SU-DHL-6 (cell line): ENCODE results near the gene KPNA3.

Experiments
- H2AFZ ChIP-seq: fragments of 200-600 bp; sonication (generic); 2 replicates; pipeline ENCODE4 v1.6.1; 2014; ENCODE audit warnings: low read depth, mild to moderate bottlenecking, moderate library complexity, mixed read lengths, antibody characterized with exemption, low read length; ENCODE audit not compliant: severe bottlenecking
- H3F3A ChIP-seq: fragments of 200-600 bp; shearing (Covaris generic); 2 replicates; pipeline ENCODE4 v1.6.0; 2016; ENCODE audit warnings: antibody characterized with exemption, mild to moderate bottlenecking; ENCODE audit not compliant: insufficient read depth
- H3K27ac ChIP-seq: fragments of 200-600 bp; sonication (generic); 2 replicates; pipeline ENCODE4 v1.5.1; 2016; ENCODE audit warnings: low read depth, mild to moderate bottlenecking, low read length, moderate library complexity, mixed read lengths
- H3K27me3 ChIP-seq: fragments of 200-600 bp; sonication (generic), shearing (Covaris generic); 2 replicates; pipeline ENCODE4 v1.6.0; 2014; ENCODE audit warnings: mild to moderate bottlenecking, low read length
- H3K36me3 ChIP-seq: fragments of 200-600 bp; sonication (generic); 2 replicates; pipeline ENCODE4 v1.6.1; 2014; ENCODE audit warnings: mild to moderate bottlenecking, low read length, mixed read lengths
- H3K4me2 ChIP-seq: fragments of 300-600, 200-600 bp; shearing (Covaris generic), sonication (generic); 2 replicates; pipeline ENCODE4 v1.6.0; 2014; ENCODE audit warnings: low read length, low read depth, mild to moderate bottlenecking; ENCODE audit not compliant: poor library complexity, severe bottlenecking
- H3K4me3 ChIP-seq: fragments of 200-600 bp; sonication (generic); 2 replicates; pipeline ENCODE4 v1.5.1; 2014; ENCODE audit warnings: antibody characterized with exemption, low read length, mild to moderate bottlenecking, mixed read lengths; ENCODE audit not compliant: insufficient read depth, poor library complexity, severe bottlenecking
- H3K79me2 ChIP-seq: fragments of 200-600 bp; sonication (generic); 2 replicates; pipeline ENCODE4 v1.6.1; 2014; ENCODE audit warnings: mild to moderate bottlenecking, low read length, moderate library complexity; ENCODE audit not compliant: insufficient read depth
- H3K9ac ChIP-seq: fragments of 200-600 bp; sonication (generic); 2 replicates; pipeline ENCODE4 v1.7.0; 2014; ENCODE audit warnings: mild to moderate bottlenecking, low read length
- H3K9me2 ChIP-seq: fragments of 200-600 bp; sonication (generic); replicated peaks from 2 replicates; pipeline ENCODE4 v1.6.1; 2014; ENCODE audit warnings: low read length; ENCODE audit not compliant: insufficient read depth
- H3K9me3 ChIP-seq: fragments of 200-600 bp; sonication (generic); 2 replicates; pipeline ENCODE4 v1.6.1; 2014; ENCODE audit warnings: low read length, mixed read lengths; ENCODE audit not compliant: insufficient read depth
- H4K20me1 ChIP-seq: fragments of 200-600 bp; sonication (generic); 2 replicates; pipeline ENCODE4 v1.6.1; 2014; ENCODE audit warnings: low read depth, mild to moderate bottlenecking, antibody characterized with exemption, low read length, moderate library complexity, mixed read lengths
- EZH2phosphoT487 ChIP-seq: fragments of 200-600 bp; sonication (generic), shearing (Covaris generic); conservative IDR thresholded peaks from 2 replicates; pipeline ENCODE4 v1.6.1; 2018; ENCODE audit warnings: mild to moderate bottlenecking, antibody characterized with exemption, low read length, moderate library complexity, mixed read lengths
- TF ChIP-seq, protein P1 (sequence below): fragments of 200-600 bp; sonication (generic); IDR thresholded peaks from one replicate; pipeline ENCODE4 v1.5.1; 2017; ENCODE audit warnings: antibody characterized with exemption, mild to moderate bottlenecking, low read length, moderate library complexity; ENCODE audit not compliant: insufficient read depth, poor library complexity, severe bottlenecking

KPNA3 gene

GRCh38 chr13:49664606-49665005, 127.9 kb downstream of the KPNA3 start:
- Histone ChIP-seq H3K27ac (no peak overlapping the region), H3K4me2 (no peak overlapping the region), H2AFZ (no peak overlapping the region), H3K9ac (no peak overlapping the region), H3K27me3 (no peaks in the 10 kb centered on the region), H4K20me1 (no peaks in the 10 kb centered on the region), H3K9me3 (no peaks in the 10 kb centered on the region), H3K9me2 (no peaks in the 10 kb centered on the region), H3K36me3 (no peaks in the 10 kb centered on the region), H3K4me3 (no peak overlapping the region), H3K79me2 (no peaks in the 10 kb centered on the region), H3F3A (0 out of 2 replicates have a peak, but pooled peaks cover 4% of the 10 kb centered on the region)
- TF ChIP-seq, protein P1, sequence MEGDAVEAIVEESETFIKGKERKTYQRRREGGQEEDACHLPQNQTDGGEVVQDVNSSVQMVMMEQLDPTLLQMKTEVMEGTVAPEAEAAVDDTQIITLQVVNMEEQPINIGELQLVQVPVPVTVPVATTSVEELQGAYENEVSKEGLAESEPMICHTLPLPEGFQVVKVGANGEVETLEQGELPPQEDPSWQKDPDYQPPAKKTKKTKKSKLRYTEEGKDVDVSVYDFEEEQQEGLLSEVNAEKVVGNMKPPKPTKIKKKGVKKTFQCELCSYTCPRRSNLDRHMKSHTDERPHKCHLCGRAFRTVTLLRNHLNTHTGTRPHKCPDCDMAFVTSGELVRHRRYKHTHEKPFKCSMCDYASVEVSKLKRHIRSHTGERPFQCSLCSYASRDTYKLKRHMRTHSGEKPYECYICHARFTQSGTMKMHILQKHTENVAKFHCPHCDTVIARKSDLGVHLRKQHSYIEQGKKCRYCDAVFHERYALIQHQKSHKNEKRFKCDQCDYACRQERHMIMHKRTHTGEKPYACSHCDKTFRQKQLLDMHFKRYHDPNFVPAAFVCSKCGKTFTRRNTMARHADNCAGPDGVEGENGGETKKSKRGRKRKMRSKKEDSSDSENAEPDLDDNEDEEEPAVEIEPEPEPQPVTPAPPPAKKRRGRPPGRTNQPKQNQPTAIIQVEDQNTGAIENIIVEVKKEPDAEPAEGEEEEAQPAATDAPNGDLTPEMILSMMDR, result no peak
- no peak for TF ChIP-seq EZH2phosphoT487

- no peak overlapping the region for H3K9ac ChIP-seq
- H3F3A ChIP-seq, result peaks cover 9% of the 10 kb centered on the region; the same call in 1 of the 2 replicates
- H3K4me3 ChIP-seq, result no peak overlapping the region
- no peaks in the 10 kb centered on the region for H4K20me1 ChIP-seq
- no peaks in the 10 kb centered on the region for H3K9me3 ChIP-seq
- H2AFZ ChIP-seq, result no peak overlapping the region
- H3K9me2 ChIP-seq, result no peaks in the 10 kb centered on the region
- no peak overlapping the region for H3K4me2 ChIP-seq
- no peaks in the 10 kb centered on the region for H3K27me3 ChIP-seq
- H3K36me3 ChIP-seq, result no peaks in the 10 kb centered on the region
- no peaks in the 10 kb centered on the region for H3K79me2 ChIP-seq
- no peak for TF ChIP-seq EZH2phosphoT487
- TF ChIP-seq, protein P1, result no peak
- H3K27ac ChIP-seq, result no peak overlapping the region
Measured at GRCh38 chr13:49657241-49657641, 135.2 kb downstream of the KPNA3 start.

- Histone ChIP-seq H3K9me2 (no peaks in the 10 kb centered on the region), H3K9me3 (no peaks in the 10 kb centered on the region), H2AFZ (no peak overlapping the region), H3K36me3 (no peaks in the 10 kb centered on the region), H3K79me2 (no peaks in the 10 kb centered on the region), H3K4me2 (no peak overlapping the region), H3K9ac (no peak overlapping the region), H3F3A (peaks cover 9% of the 10 kb centered on the region; the same call in 1 of the 2 replicates), H3K4me3 (no peak overlapping the region), H3K27me3 (no peaks in the 10 kb centered on the region), H4K20me1 (no peaks in the 10 kb centered on the region), H3K27ac (no peak overlapping the region)
- TF ChIP-seq EZH2phosphoT487, result no peak
- TF ChIP-seq, protein P1, result no peak
Measured at GRCh38 chr13:49655906-49656305, 136.6 kb downstream of the KPNA3 start.
